ENCODE results near the gene LGALS1.
A peak's percentile ranks its signal among the peaks of the same experiment; 100 is the strongest.

The LGALS1 gene

GRCh38 chr22:37661160-37661924, 14.1 kb upstream of the LGALS1 start:
- H3K27me3 ChIP-seq (replicated peaks in 2 of 5; ENCODE audit: control insufficient read depth in 4 of 5, insufficient read depth in 5 of 5, low read length in 4 of 5), result no peaks in the 10 kb centered on the region
- H3K4me3 ChIP-seq (ENCODE audit: control insufficient read depth in 1 of 7, extremely low read depth in 1 of 7, insufficient read depth in 4 of 7, low read depth in 2 of 7, low read length in 6 of 7), result peak overlapping the region in 2 of 7 experiments; percentile 0 to 10
- 71% methylated on average over 7 of the region's 12 CpGs for WGBS (ENCODE audit: insufficient coverage)
- no peaks in the 10 kb centered on the region for H3K9me3 ChIP-seq (ENCODE audit: control extremely low read depth in 1 of 5, control insufficient read depth in 4 of 5, insufficient read depth in 2 of 5, low read depth in 1 of 5, low read length in 4 of 5)
- CTCF ChIA-PET, result interaction anchor here (0.8 to 39.6 kb wide), 11 partner anchors 10 to 273 kb away, joined by 3 to 672 read pairs (median 3); partner anchors contain the start of genes LGALS1, NOL12, SH3BP1 and TRIOBP
- H3K27ac ChIP-seq (ENCODE audit: insufficient read depth in 1 of 2, low read depth in 1 of 2, low read length in 2 of 2, poor library complexity in 1 of 2, severe bottlenecking in 2 of 2), result no peak overlapping the region
- H3K4me1 ChIP-seq (ENCODE audit: control extremely low read depth in 1 of 4, control insufficient read depth in 4 of 4, insufficient read depth in 4 of 4, low read length in 3 of 4), result peaks cover 13 to 38% (median 37%) of the 10 kb centered on the region in 4 experiments
- POLR2A ChIA-PET, result interaction anchor here (0.6 to 1.6 kb wide), 6 partner anchors 10 to 163 kb away, joined by 3 to 7 read pairs (median 4); partner anchors contain the start of gene TRIOBP
- peaks cover 4 to 44% (median 13%) of the 10 kb centered on the region in 4 experiments for H3K36me3 ChIP-seq (ENCODE audit: control insufficient read depth in 4 of 4, insufficient read depth in 4 of 4, low read length in 3 of 4)
- peak; percentile 61 to 85 (median 81) for DNase-seq

GRCh38 chr22:37662039-37662438, 13.4 kb upstream of the LGALS1 start:
- Histone ChIP-seq H3K4me3 (ENCODE audit: control insufficient read depth in 1 of 7, extremely low read depth in 1 of 7, insufficient read depth in 4 of 7, low read depth in 2 of 7, low read length in 6 of 7) (no peak overlapping the region), H3K4me1 (ENCODE audit: control extremely low read depth in 1 of 4, control insufficient read depth in 4 of 4, insufficient read depth in 4 of 4, low read length in 3 of 4) (peaks cover 13 to 38% (median 37%) of the 10 kb centered on the region in 4 experiments), H3K36me3 (ENCODE audit: control insufficient read depth in 4 of 4, insufficient read depth in 4 of 4, low read length in 3 of 4) (peaks cover 5 to 50% (median 19%) of the 10 kb centered on the region in 4 experiments), H3K27me3 (replicated peaks in 2 of 5; ENCODE audit: control insufficient read depth in 4 of 5, insufficient read depth in 5 of 5, low read length in 4 of 5) (no peaks in the 10 kb centered on the region), H3K27ac (ENCODE audit: insufficient read depth in 1 of 2, low read depth in 1 of 2, low read length in 2 of 2, poor library complexity in 1 of 2, severe bottlenecking in 2 of 2) (no peak overlapping the region), H3K9me3 (ENCODE audit: control extremely low read depth in 1 of 5, control insufficient read depth in 4 of 5, insufficient read depth in 2 of 5, low read depth in 1 of 5, low read length in 4 of 5) (no peaks in the 10 kb centered on the region)
- POLR2A ChIA-PET, result interaction anchor here (1.0 to 1.6 kb wide), 5 partner anchors 9 to 35 kb away, joined by 3 to 7 read pairs (median 5); partner anchors contain the start of gene TRIOBP
- DNase-seq, result no peak
- CTCF ChIA-PET, result interaction anchor here (0.8 to 39.6 kb wide), 7 partner anchors 10 to 127 kb away, joined by 3 to 672 read pairs (median 7); partner anchors contain the start of genes LGALS1, NOL12, SH3BP1 and TRIOBP
- WGBS (ENCODE audit: insufficient coverage), result 100% methylated on average over 3 of the region's 5 CpGs

GRCh38 chr22:37663521-37664140, 11.8 kb upstream of the LGALS1 start:
- ChIA-PET CTCF (interaction anchor here (1.0 to 39.6 kb wide), 4 partner anchors 14 to 141 kb away, joined by 3 to 672 read pairs (median 248); partner anchors contain the start of genes LGALS1, NOL12 and SH3BP1), POLR2A (interaction anchor here (0.6 kb wide), 2 partner anchors 79 to 382 kb away, joined by 3 to 8 read pairs; partner anchors contain the start of gene CYTH4)
- H3K27ac ChIP-seq (ENCODE audit: insufficient read depth in 1 of 2, low read depth in 1 of 2, low read length in 2 of 2, poor library complexity in 1 of 2, severe bottlenecking in 2 of 2), result no peak overlapping the region
- DNase-seq, result no peak
- H3K4me3 ChIP-seq (ENCODE audit: control insufficient read depth in 1 of 7, extremely low read depth in 1 of 7, insufficient read depth in 4 of 7, low read depth in 2 of 7, low read length in 6 of 7), result no peak overlapping the region
- peaks cover 11 to 30% (median 28%) of the 10 kb centered on the region in 4 experiments for H3K4me1 ChIP-seq (ENCODE audit: control extremely low read depth in 1 of 4, control insufficient read depth in 4 of 4, insufficient read depth in 4 of 4, low read length in 3 of 4)
- H3K9me3 ChIP-seq (ENCODE audit: control extremely low read depth in 1 of 5, control insufficient read depth in 4 of 5, insufficient read depth in 2 of 5, low read depth in 1 of 5, low read length in 4 of 5), result no peaks in the 10 kb centered on the region
- no peaks in the 10 kb centered on the region for H3K27me3 ChIP-seq (replicated peaks in 2 of 5; ENCODE audit: control insufficient read depth in 4 of 5, insufficient read depth in 5 of 5, low read length in 4 of 5)
- peaks cover 5 to 53% (median 23%) of the 10 kb centered on the region in 4 experiments for H3K36me3 ChIP-seq (ENCODE audit: control insufficient read depth in 4 of 4, insufficient read depth in 4 of 4, low read length in 3 of 4)
- 97% methylated on average over 8 of the region's 16 CpGs for WGBS (ENCODE audit: insufficient coverage)

- Histone ChIP-seq H3K4me3 (ENCODE audit: control insufficient read depth in 1 of 7, extremely low read depth in 1 of 7, insufficient read depth in 4 of 7, low read depth in 2 of 7, low read length in 6 of 7) (no peak overlapping the region), H3K4me1 (ENCODE audit: control extremely low read depth in 1 of 4, control insufficient read depth in 4 of 4, insufficient read depth in 4 of 4, low read length in 3 of 4) (peaks cover 9 to 25% (median 22%) of the 10 kb centered on the region in 4 experiments), H3K27me3 (replicated peaks in 2 of 5; ENCODE audit: control insufficient read depth in 4 of 5, insufficient read depth in 5 of 5, low read length in 4 of 5) (no peaks in the 10 kb centered on the region), H3K36me3 (ENCODE audit: control insufficient read depth in 4 of 4, insufficient read depth in 4 of 4, low read length in 3 of 4) (peaks cover 5 to 54% (median 23%) of the 10 kb centered on the region in 4 experiments), H3K9me3 (ENCODE audit: control extremely low read depth in 1 of 5, control insufficient read depth in 4 of 5, insufficient read depth in 2 of 5, low read depth in 1 of 5, low read length in 4 of 5) (no peaks in the 10 kb centered on the region), H3K27ac (ENCODE audit: insufficient read depth in 1 of 2, low read depth in 1 of 2, low read length in 2 of 2, poor library complexity in 1 of 2, severe bottlenecking in 2 of 2) (no peak overlapping the region)
- DNase-seq, result no peak
- CTCF ChIA-PET, result interaction anchor here (1.0 to 39.6 kb wide), 3 partner anchors 13 to 70 kb away, joined by 3 to 672 read pairs (median 494); partner anchors contain the start of genes LGALS1, NOL12 and SH3BP1
- POLR2A ChIA-PET, result no interaction called here
- WGBS (ENCODE audit: insufficient coverage), result 94% methylated on average over 16 of the region's 16 CpGs
Measured at GRCh38 chr22:37664249-37665101, 11.0 kb upstream of the LGALS1 start.

- 96% methylated on average over 23 of the region's 24 CpGs for WGBS (ENCODE audit: insufficient coverage)
- CTCF ChIA-PET, result interaction anchor here (25.2 to 39.6 kb wide), 2 partner anchors 12 to 28 kb away, joined by 494 to 672 read pairs; partner anchors contain the start of genes LGALS1, NOL12 and SH3BP1
- DNase-seq, result no peak
- Histone ChIP-seq H3K4me3 (ENCODE audit: control insufficient read depth in 1 of 7, extremely low read depth in 1 of 7, insufficient read depth in 4 of 7, low read depth in 2 of 7, low read length in 6 of 7) (no peak overlapping the region), H3K4me1 (ENCODE audit: control extremely low read depth in 1 of 4, control insufficient read depth in 4 of 4, insufficient read depth in 4 of 4, low read length in 3 of 4) (peaks cover 3 to 15% (median 12%) of the 10 kb centered on the region in 4 experiments), H3K27ac (ENCODE audit: insufficient read depth in 1 of 2, low read depth in 1 of 2, low read length in 2 of 2, poor library complexity in 1 of 2, severe bottlenecking in 2 of 2) (no peak overlapping the region), H3K27me3 (replicated peaks in 2 of 5; ENCODE audit: control insufficient read depth in 4 of 5, insufficient read depth in 5 of 5, low read length in 4 of 5) (no peaks in the 10 kb centered on the region), H3K9me3 (ENCODE audit: control extremely low read depth in 1 of 5, control insufficient read depth in 4 of 5, insufficient read depth in 2 of 5, low read depth in 1 of 5, low read length in 4 of 5) (no peaks in the 10 kb centered on the region), H3K36me3 (ENCODE audit: control insufficient read depth in 4 of 4, insufficient read depth in 4 of 4, low read length in 3 of 4) (peaks cover 5 to 51% (median 23%) of the 10 kb centered on the region in 4 experiments)
- POLR2A ChIA-PET, result no interaction called here
Measured at GRCh38 chr22:37665487-37665886, 9.9 kb upstream of the LGALS1 start.

DNA sequence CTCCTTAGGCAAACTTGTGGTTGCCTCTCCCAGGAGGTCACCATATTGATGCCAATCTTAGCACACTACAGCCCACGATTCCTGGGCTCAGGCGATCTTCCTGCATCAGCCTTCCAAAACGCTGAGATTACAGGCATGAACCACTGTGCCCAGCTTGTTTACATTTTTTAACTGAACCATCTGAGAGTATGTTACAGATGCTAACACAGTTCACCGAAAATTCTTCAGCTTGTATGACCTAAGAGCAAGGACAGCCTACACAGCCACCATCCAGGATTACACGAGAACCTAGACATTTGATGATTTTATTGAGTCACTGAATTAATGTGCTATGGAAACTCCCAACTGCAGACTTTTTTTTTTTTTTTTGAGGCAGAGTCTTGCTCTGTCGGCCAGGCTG, 5.8 kb upstream of the LGALS1 start:
- H3K4me3 ChIP-seq (ENCODE audit: control insufficient read depth in 1 of 7, extremely low read depth in 1 of 7, insufficient read depth in 4 of 7, low read depth in 2 of 7, low read length in 6 of 7), result no peak overlapping the region
- ChIA-PET CTCF (interaction anchor here (0.7 to 39.6 kb wide), 4 partner anchors 6 to 93 kb away, joined by 3 to 672 read pairs (median 494); partner anchors contain the start of genes LGALS1, NOL12, PDXP and SH3BP1), POLR2A (no interaction called here)
- H3K4me1 ChIP-seq (ENCODE audit: control extremely low read depth in 1 of 4, control insufficient read depth in 4 of 4, insufficient read depth in 4 of 4, low read length in 3 of 4), result peaks cover 5 to 41% (median 37%) of the 10 kb centered on the region in 4 experiments
- WGBS (ENCODE audit: insufficient coverage), result 97% methylated on average over 5 of the region's 6 CpGs
- H3K36me3 ChIP-seq (ENCODE audit: control insufficient read depth in 4 of 4, insufficient read depth in 4 of 4, low read length in 3 of 4), result peaks cover 5 to 29% (median 20%) of the 10 kb centered on the region in 4 experiments
- H3K27me3 ChIP-seq (replicated peaks in 2 of 5; ENCODE audit: control insufficient read depth in 4 of 5, insufficient read depth in 5 of 5, low read length in 4 of 5), result no peaks in the 10 kb centered on the region
- H3K9me3 ChIP-seq (ENCODE audit: control extremely low read depth in 1 of 5, control insufficient read depth in 4 of 5, insufficient read depth in 2 of 5, low read depth in 1 of 5, low read length in 4 of 5), result no peaks in the 10 kb centered on the region
- H3K27ac ChIP-seq (ENCODE audit: insufficient read depth in 1 of 2, low read depth in 1 of 2, low read length in 2 of 2, poor library complexity in 1 of 2, severe bottlenecking in 2 of 2), result no peak overlapping the region
- DNase-seq, result no peak

Data from common myeloid progenitor, CD34-positive (primary cell).